ENCODE results near the gene PLVAP. TPM values are rescaled to one million over a fixed set of nuclear protein-coding genes. Genes with fewer than 3 reads are reported as not detected.

Gene PLVAP
- total RNA-seq, 4 donors from 2014 or later: 4.7 to 204 (median 87.4) TPM

- Histone ChIP-seq H3K9me3 (no peaks in the 10 kb centered on the region), H3K4me3 (no peak overlapping the region), H3K27ac (peak overlapping the region; percentile 8 to 45), H3K36me3 (no peaks in the 10 kb centered on the region), H3K27me3 (no peaks in the 10 kb centered on the region), H3K4me1 (no peaks in the 10 kb centered on the region)
- no peak for DNase-seq
- no peak for TF ChIP-seq CTCF (IDR thresholded peaks at IDR 0.05)
- no peak for TF ChIP-seq POLR2A (IDR thresholded peaks at IDR 0.05)
- intact Hi-C loops (cut with DNase I; ENCODE audit: low total_unique reads): no loop called here
These were observed 20.0 kb downstream of the PLVAP start for GRCh38 chr19:17357078-17357666.

GRCh38 chr19:17353386-17353785, 23.8 kb downstream of the PLVAP start:
- no peaks in the 10 kb centered on the region for H3K27me3 ChIP-seq
- intact Hi-C loops (cut with DNase I; ENCODE audit: low total_unique reads): no loop called here
- no peaks in the 10 kb centered on the region for H3K4me1 ChIP-seq
- H3K36me3 ChIP-seq: no peaks in the 10 kb centered on the region
- no peak overlapping the region for H3K4me3 ChIP-seq
- TF ChIP-seq POLR2A (IDR thresholded peaks at IDR 0.05): no peak
- TF ChIP-seq CTCF (IDR thresholded peaks at IDR 0.05): no peak
- H3K27ac ChIP-seq: no peak overlapping the region
- DNase-seq: no peak
- H3K9me3 ChIP-seq: no peaks in the 10 kb centered on the region

GRCh38 chr19:17352608-17353280, 24.4 kb downstream of the PLVAP start:
- TF ChIP-seq CTCF (IDR thresholded peaks at IDR 0.05): no peak
- no peak for TF ChIP-seq POLR2A (IDR thresholded peaks at IDR 0.05)
- Histone ChIP-seq H3K4me1 (no peaks in the 10 kb centered on the region), H3K9me3 (no peaks in the 10 kb centered on the region), H3K36me3 (no peaks in the 10 kb centered on the region), H3K27me3 (no peaks in the 10 kb centered on the region), H3K4me3 (no peak overlapping the region), H3K27ac (no peak overlapping the region)
- intact Hi-C loops (cut with DNase I; ENCODE audit: low total_unique reads): no loop called here
- DNase-seq: peak in 1 of 2 donors; percentile 33

- no peak overlapping the region for H3K27ac ChIP-seq
- no peaks in the 10 kb centered on the region for H3K9me3 ChIP-seq
- H3K4me3 ChIP-seq: no peak overlapping the region
- H3K4me1 ChIP-seq: no peaks in the 10 kb centered on the region
- intact Hi-C loops (cut with DNase I; ENCODE audit: low total_unique reads): no loop called here
- H3K27me3 ChIP-seq: no peaks in the 10 kb centered on the region
- TF ChIP-seq CTCF (IDR thresholded peaks at IDR 0.05) (no peak), POLR2A (IDR thresholded peaks at IDR 0.05) (no peak)
- DNase-seq: no peak
- H3K36me3 ChIP-seq: no peaks in the 10 kb centered on the region
These were observed 25.2 kb downstream of the PLVAP start for GRCh38 chr19:17351815-17352435.

GRCh38 chr19:17348700-17349099, 28.4 kb downstream of the PLVAP start:
- no peak for TF ChIP-seq POLR2A (IDR thresholded peaks at IDR 0.05)
- no peak for TF ChIP-seq CTCF (IDR thresholded peaks at IDR 0.05)
- H3K27me3 ChIP-seq: no peaks in the 10 kb centered on the region
- no peaks in the 10 kb centered on the region for H3K4me1 ChIP-seq
- H3K9me3 ChIP-seq: no peaks in the 10 kb centered on the region
- no peak overlapping the region for H3K4me3 ChIP-seq
- intact Hi-C loops (cut with DNase I; ENCODE audit: low total_unique reads): no loop called here
- peak; percentile 61 to 69 for DNase-seq
- H3K27ac ChIP-seq: peak overlapping the region; percentile 46 to 47
- no peaks in the 10 kb centered on the region for H3K36me3 ChIP-seq
